ENCODE measurements around the gene SH2B2. TPM values are rescaled to one million over a fixed set of nuclear protein-coding genes. Genes with fewer than 3 reads are reported as not detected.

Gene SH2B2
- total and polyA plus RNA-seq, 2 experiments from 2014 or later: 5.6 to 21.9 TPM

- DNase-seq (ENCODE audit: low spot score) (no peak), ATAC-seq (no peak)
- Histone ChIP-seq H3K27me3 (ENCODE audit: insufficient read depth) (no peaks in the 10 kb centered on the region), H3K79me2 (replicated peaks; ENCODE audit: insufficient read depth) (no peaks in the 10 kb centered on the region), H3K36me3 (ENCODE audit: insufficient read depth) (peaks cover 7% of the 10 kb centered on the region; the same call in 1 of the 2 replicates), H3K27ac (ENCODE audit: low read depth) (peak overlapping the region; percentile 32; the same call in 1 of the 2 replicates), H3K9me2 (ENCODE audit: insufficient read depth) (no peaks in the 10 kb centered on the region), H2AFZ (no peak overlapping the region), H3K4me3 (no peak overlapping the region), H4K20me1 (replicated peaks; ENCODE audit: insufficient read depth) (peaks cover 12% of the 10 kb centered on the region; the same call in 1 of the 2 replicates), H3K4me1 (ENCODE audit: insufficient read depth) (no peaks in the 10 kb centered on the region), H3F3A (replicated peaks; ENCODE audit: low read depth) (0 out of 2 replicates have a peak, but pooled peaks cover 2% of the 10 kb centered on the region), H3K4me2 (no peak overlapping the region)
- TF ChIP-seq EZH2phosphoT487 (IDR thresholded peaks at IDR 0.05; ENCODE audit: unreplicated experiment): no peak
- TF ChIP-seq, protein P1, sequence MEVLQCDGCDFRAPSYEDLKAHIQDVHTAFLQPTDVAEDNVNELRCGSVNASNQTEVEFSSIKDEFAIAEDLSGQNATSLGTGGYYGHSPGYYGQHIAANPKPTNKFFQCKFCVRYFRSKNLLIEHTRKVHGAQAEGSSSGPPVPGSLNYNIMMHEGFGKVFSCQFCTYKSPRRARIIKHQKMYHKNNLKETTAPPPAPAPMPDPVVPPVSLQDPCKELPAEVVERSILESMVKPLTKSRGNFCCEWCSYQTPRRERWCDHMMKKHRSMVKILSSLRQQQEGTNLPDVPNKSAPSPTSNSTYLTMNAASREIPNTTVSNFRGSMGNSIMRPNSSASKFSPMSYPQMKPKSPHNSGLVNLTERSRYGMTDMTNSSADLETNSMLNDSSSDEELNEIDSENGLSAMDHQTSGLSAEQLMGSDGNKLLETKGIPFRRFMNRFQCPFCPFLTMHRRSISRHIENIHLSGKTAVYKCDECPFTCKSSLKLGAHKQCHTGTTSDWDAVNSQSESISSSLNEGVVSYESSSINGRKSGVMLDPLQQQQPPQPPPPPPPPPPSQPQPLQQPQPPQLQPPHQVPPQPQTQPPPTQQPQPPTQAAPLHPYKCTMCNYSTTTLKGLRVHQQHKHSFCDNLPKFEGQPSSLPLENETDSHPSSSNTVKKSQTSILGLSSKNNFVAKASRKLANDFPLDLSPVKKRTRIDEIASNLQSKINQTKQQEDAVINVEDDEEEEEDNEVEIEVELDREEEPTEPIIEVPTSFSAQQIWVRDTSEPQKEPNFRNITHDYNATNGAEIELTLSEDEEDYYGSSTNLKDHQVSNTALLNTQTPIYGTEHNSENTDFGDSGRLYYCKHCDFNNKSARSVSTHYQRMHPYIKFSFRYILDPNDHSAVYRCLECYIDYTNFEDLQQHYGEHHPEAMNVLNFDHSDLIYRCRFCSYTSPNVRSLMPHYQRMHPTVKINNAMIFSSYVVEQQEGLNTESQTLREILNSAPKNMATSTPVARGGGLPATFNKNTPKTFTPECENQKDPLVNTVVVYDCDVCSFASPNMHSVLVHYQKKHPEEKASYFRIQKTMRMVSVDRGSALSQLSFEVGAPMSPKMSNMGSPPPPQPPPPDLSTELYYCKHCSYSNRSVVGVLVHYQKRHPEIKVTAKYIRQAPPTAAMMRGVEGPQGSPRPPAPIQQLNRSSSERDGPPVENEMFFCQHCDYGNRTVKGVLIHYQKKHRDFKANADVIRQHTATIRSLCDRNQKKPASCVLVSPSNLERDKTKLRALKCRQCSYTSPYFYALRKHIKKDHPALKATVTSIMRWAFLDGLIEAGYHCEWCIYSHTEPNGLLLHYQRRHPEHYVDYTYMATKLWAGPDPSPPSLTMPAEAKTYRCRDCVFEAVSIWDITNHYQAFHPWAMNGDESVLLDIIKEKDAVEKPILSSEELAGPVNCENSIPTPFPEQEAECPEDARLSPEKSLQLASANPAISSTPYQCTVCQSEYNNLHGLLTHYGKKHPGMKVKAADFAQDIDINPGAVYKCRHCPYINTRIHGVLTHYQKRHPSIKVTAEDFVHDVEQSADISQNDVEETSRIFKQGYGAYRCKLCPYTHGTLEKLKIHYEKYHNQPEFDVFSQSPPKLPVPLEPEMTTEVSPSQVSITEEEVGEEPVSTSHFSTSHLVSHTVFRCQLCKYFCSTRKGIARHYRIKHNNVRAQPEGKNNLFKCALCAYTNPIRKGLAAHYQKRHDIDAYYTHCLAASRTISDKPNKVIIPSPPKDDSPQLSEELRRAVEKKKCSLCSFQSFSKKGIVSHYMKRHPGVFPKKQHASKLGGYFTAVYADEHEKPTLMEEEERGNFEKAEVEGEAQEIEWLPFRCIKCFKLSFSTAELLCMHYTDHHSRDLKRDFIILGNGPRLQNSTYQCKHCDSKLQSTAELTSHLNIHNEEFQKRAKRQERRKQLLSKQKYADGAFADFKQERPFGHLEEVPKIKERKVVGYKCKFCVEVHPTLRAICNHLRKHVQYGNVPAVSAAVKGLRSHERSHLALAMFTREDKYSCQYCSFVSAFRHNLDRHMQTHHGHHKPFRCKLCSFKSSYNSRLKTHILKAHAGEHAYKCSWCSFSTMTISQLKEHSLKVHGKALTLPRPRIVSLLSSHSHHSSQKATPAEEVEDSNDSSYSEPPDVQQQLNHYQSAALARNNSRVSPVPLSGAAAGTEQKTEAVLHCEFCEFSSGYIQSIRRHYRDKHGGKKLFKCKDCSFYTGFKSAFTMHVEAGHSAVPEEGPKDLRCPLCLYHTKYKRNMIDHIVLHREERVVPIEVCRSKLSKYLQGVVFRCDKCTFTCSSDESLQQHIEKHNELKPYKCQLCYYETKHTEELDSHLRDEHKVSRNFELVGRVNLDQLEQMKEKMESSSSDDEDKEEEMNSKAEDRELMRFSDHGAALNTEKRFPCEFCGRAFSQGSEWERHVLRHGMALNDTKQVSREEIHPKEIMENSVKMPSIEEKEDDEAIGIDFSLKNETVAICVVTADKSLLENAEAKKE (CRISPR knock-in tag; IDR thresholded peaks at IDR 0.05): no peak
- TF ChIP-seq ETS1 (IDR thresholded peaks at IDR 0.05): no peak
- TF ChIP-seq CREB1 (CRISPR knock-in tag; IDR thresholded peaks at IDR 0.05; ENCODE audit: low read depth): no peak
- Mint-ChIP-seq H3K27me3 (ENCODE audit: insufficient read depth, low read depth, poor library complexity) (peaks cover 6% of the 10 kb centered on the region), H3K4me1 (no peaks in the 10 kb centered on the region), H3K27ac (no peak overlapping the region), H3K9me3 (no peaks in the 10 kb centered on the region), H3K4me3 (no peak overlapping the region), H3K36me3 (ENCODE audit: low read depth) (peaks cover 24% of the 10 kb centered on the region)
Observed at GRCh38 chr7:102239206-102239820, 47.4 kb upstream of the SH2B2 start.

Measured in GM23338 (cell line).